Mesodermal cell (in vitro differentiated cells): ENCODE results near the gene FBN2. TPM values are rescaled to one million over a fixed set of nuclear protein-coding genes. Genes with fewer than 3 reads are reported as not detected.

Experiments used
- H3K27ac ChIP-seq: 2 replicates; pipeline ENCODE4 v1.7.0; 2013; ENCODE audit warnings: mild to moderate bottlenecking, low read depth, low read length, moderate library complexity; ENCODE audit not compliant: severe bottlenecking
- H3K36me3 ChIP-seq: 2 replicates; pipeline ENCODE4 v1.7.1; 2013; ENCODE audit warnings: mild to moderate bottlenecking, low read length, moderate library complexity; ENCODE audit not compliant: control insufficient read depth, insufficient read depth
- H3K4me1 ChIP-seq: one replicate; pipeline ENCODE4 v1.7.1; 2013; ENCODE audit warnings: mild to moderate bottlenecking, low read length; ENCODE audit not compliant: insufficient read depth, control insufficient read depth, poor library complexity, severe bottlenecking
- H3K4me3 ChIP-seq: 2 replicates; pipeline ENCODE4 v1.7.0; 2013; ENCODE audit warnings: low read length, control low read depth, mild to moderate bottlenecking; ENCODE audit not compliant: insufficient read depth, poor library complexity, severe bottlenecking; ENCODE audit errors: extremely low read depth
- H3K9me3 ChIP-seq: 2 replicates; pipeline ENCODE4 v1.7.1; 2013; ENCODE audit warnings: mild to moderate bottlenecking, low read length, moderate library complexity; ENCODE audit not compliant: control insufficient read depth
- whole genome bisulfite sequencing, 2 experiments: methylation state at CpG; one replicate each; pipeline ENCODE4 v1.1.5; 2013; ENCODE audit warnings: missing lambda C conversion rate in 2 of 2; ENCODE audit not compliant: insufficient coverage in 2 of 2; 5-methylcytosine and 5-hydroxymethylcytosine counted together
- polyA plus RNA-seq, 2 experiments: library from polyadenylated mRNA; stranded (reverse); fragments of 50-300 nt; gene quantifications; one replicate each; pipeline ENCODE4 v1.2.3, GENCODE V29; 2013

Gene FBN2
- polyA plus RNA-seq (2013, experiment 1 of 2): 152 TPM
- 117 TPM for polyA plus RNA-seq (2013, experiment 2 of 2)

GRCh38 chr5:128538000-128538249, at the start of gene FBN2:
Gene FBN2, minus strand, starts transcription at chr5:128538245. Its CDS starts 642 bp downstream, at chr5:128537603.
- H3K4me1 ChIP-seq: peaks cover 12% of the 10 kb centered on the region
- peaks cover 12% of the 10 kb centered on the region for H3K36me3 ChIP-seq
- H3K4me3 ChIP-seq: peak within 1 kb of the TSS; percentile 95
- peak within 1 kb of the TSS; percentile 92 for H3K27ac ChIP-seq
- 1% methylated on average over 14 to 24 of the region's 26 CpGs for WGBS, 2 experiments
- no peaks in the 10 kb centered on the region for H3K9me3 ChIP-seq

- Histone ChIP-seq H3K9me3 (no peaks in the 10 kb centered on the region), H3K4me1 (no peaks in the 10 kb centered on the region), H3K27ac (no peak overlapping the region), H3K36me3 (no peaks in the 10 kb centered on the region), H3K4me3 (no peak overlapping the region)
- WGBS, 2 experiments: no CpG with 5 or more reads among the region's 2 CpGs
Measured at GRCh38 chr5:128587275-128587674, 49.2 kb upstream of the FBN2 start.

GRCh38 chr5:128586848-128587247, 48.8 kb upstream of the FBN2 start:
- WGBS, 2 experiments: no CpG with 5 or more reads among the region's 1 CpG
- no peaks in the 10 kb centered on the region for H3K9me3 ChIP-seq

GRCh38 chr5:128579639-128580038, 41.6 kb upstream of the FBN2 start:
- WGBS, 2 experiments: 65 to 80% methylated on average over 1 to 3 of the region's 4 CpGs
- no peak overlapping the region for H3K27ac ChIP-seq
- no peaks in the 10 kb centered on the region for H3K36me3 ChIP-seq
- no peaks in the 10 kb centered on the region for H3K9me3 ChIP-seq
- H3K4me3 ChIP-seq: no peak overlapping the region
- H3K4me1 ChIP-seq: peaks cover 9% of the 10 kb centered on the region

More at GRCh38 chr5:128586848-128587247, 48.8 kb upstream of the FBN2 start:
- Histone ChIP-seq H3K27ac (no peak overlapping the region), H3K4me1 (no peaks in the 10 kb centered on the region), H3K36me3 (no peaks in the 10 kb centered on the region), H3K4me3 (no peak overlapping the region)

- WGBS, 2 experiments: 92% methylated on average over 2 of the region's 3 CpGs; no CpG with 5 or more reads in 1 of the 2 experiments
- Histone ChIP-seq H3K4me1 (peaks cover 15% of the 10 kb centered on the region), H3K9me3 (no peaks in the 10 kb centered on the region), H3K27ac (no peak overlapping the region), H3K36me3 (no peaks in the 10 kb centered on the region), H3K4me3 (no peak overlapping the region)
Measured at GRCh38 chr5:128579093-128579492, 41.0 kb upstream of the FBN2 start.

- Histone ChIP-seq H3K4me1 (peaks cover 32% of the 10 kb centered on the region), H3K4me3 (no peak overlapping the region), H3K9me3 (no peaks in the 10 kb centered on the region), H3K27ac (peak overlapping the region; percentile 70), H3K36me3 (no peaks in the 10 kb centered on the region)
- WGBS, 2 experiments: 63% methylated on average over 1 of the region's 1 CpG; no CpG with 5 or more reads in 1 of the 2 experiments
Measured at GRCh38 chr5:128574041-128574440, 36.0 kb upstream of the FBN2 start.

GRCh38 chr5:128572930-128573319, 34.9 kb upstream of the FBN2 start:
- no peak overlapping the region for H3K4me3 ChIP-seq

GRCh38 chr5:128572051-128572929, 34.2 kb upstream of the FBN2 start:
- WGBS, 2 experiments: 100% methylated on average over 1 of the region's 4 CpGs
- no peaks in the 10 kb centered on the region for H3K9me3 ChIP-seq

More at GRCh38 chr5:128572930-128573319, 34.9 kb upstream of the FBN2 start:
- Histone ChIP-seq H3K9me3 (no peaks in the 10 kb centered on the region), H3K36me3 (no peaks in the 10 kb centered on the region), H3K27ac (peak overlapping the region; percentile 70), H3K4me1 (peaks cover 32% of the 10 kb centered on the region)
- WGBS, 2 experiments: 100% methylated on average over 1 of the region's 2 CpGs

GRCh38 chr5:128566178-128566577, 28.1 kb upstream of the FBN2 start:
- 88 to 100% methylated on average over 1 of the region's 2 CpGs for WGBS, 2 experiments
- Histone ChIP-seq H3K36me3 (no peaks in the 10 kb centered on the region), H3K9me3 (peaks cover 7% of the 10 kb centered on the region), H3K27ac (no peak overlapping the region), H3K4me1 (peaks cover 6% of the 10 kb centered on the region), H3K4me3 (no peak overlapping the region)

More at GRCh38 chr5:128572051-128572929, 34.2 kb upstream of the FBN2 start:
- H3K4me1 ChIP-seq: peaks cover 32% of the 10 kb centered on the region
- peak overlapping the region; percentile 52 for H3K27ac ChIP-seq
- H3K36me3 ChIP-seq: no peaks in the 10 kb centered on the region
- no peak overlapping the region for H3K4me3 ChIP-seq

- no peak overlapping the region for H3K27ac ChIP-seq
- H3K36me3 ChIP-seq: no peaks in the 10 kb centered on the region
- H3K4me3 ChIP-seq: no peak overlapping the region
- peaks cover 7% of the 10 kb centered on the region for H3K9me3 ChIP-seq
- 94 to 95% methylated on average over 8 to 10 of the region's 13 CpGs for WGBS, 2 experiments
- peaks cover 9% of the 10 kb centered on the region for H3K4me1 ChIP-seq
Measured at GRCh38 chr5:128559300-128560297, 21.6 kb upstream of the FBN2 start.
